OCI-LY7 (cell line): Measurements from ENCODE around the gene MACIR.

Source experiments
- CTCF ChIP-seq: fragments of 200-600 bp; sonication (generic); conservative IDR thresholded peaks from 2 replicates; pipeline ENCODE4 v1.5.1; 2014; ENCODE audit warnings: mild to moderate bottlenecking, antibody characterized with exemption, low read length, moderate library complexity, mixed read lengths
- EZH2phosphoT487 ChIP-seq: fragments of 200-600 bp; sonication (generic); IDR thresholded peaks from 2 replicates; pipeline ENCODE4 v1.6.1; 2018; ENCODE audit warnings: low read depth, borderline replicate concordance, mild to moderate bottlenecking, mixed run types, antibody characterized with exemption, low read length, moderate library complexity, mixed read lengths

- TF ChIP-seq CTCF, result no peak
- TF ChIP-seq EZH2phosphoT487, result no peak
Observed at GRCh38 chr5:103307470-103307869, 48.9 kb downstream of the MACIR start.
